Neural cell (in vitro differentiated cells): ENCODE results near the gene STARD5. TPM values are rescaled to one million over a fixed set of nuclear protein-coding genes. Genes with fewer than 3 reads are reported as not detected.

Experiments
- H2AFZ ChIP-seq: fragments of 200-600, 300-800 bp; sonication (generic), shearing (Covaris generic); 2 replicates; pipeline ENCODE4 v1.6.0; 2014; ENCODE audit warnings: low read depth, mild to moderate bottlenecking, antibody characterized with exemption, low read length, moderate library complexity
- H3F3A ChIP-seq: fragments of 200-600 bp; shearing (Covaris generic); 2 replicates; pipeline ENCODE4 v1.6.1; 2016; ENCODE audit warnings: mild to moderate bottlenecking, moderate library complexity, mixed read lengths, antibody characterized with exemption, low read length; ENCODE audit not compliant: insufficient read depth, poor library complexity, severe bottlenecking
- H3K27ac ChIP-seq: fragments of 200-600, 300-800 bp; sonication (generic), shearing (Covaris generic); 2 replicates; pipeline ENCODE4 v1.5.1; 2014; ENCODE audit warnings: mild to moderate bottlenecking, low read length, moderate library complexity
- H3K27me3 ChIP-seq: fragments of 300-800, 200-600 bp; sonication (generic), shearing (Covaris generic); 2 replicates; pipeline ENCODE4 v1.6.0; 2014; ENCODE audit warnings: mild to moderate bottlenecking, low read depth, low read length, moderate library complexity; ENCODE audit not compliant: insufficient read depth
- H3K36me3 ChIP-seq: fragments of 300-800, 200-600 bp; sonication (generic), shearing (Covaris generic); 2 replicates; pipeline ENCODE4 v1.5.1; 2014; ENCODE audit warnings: mild to moderate bottlenecking, antibody characterized with exemption, low read length, moderate library complexity; ENCODE audit not compliant: insufficient read depth
- H3K4me2 ChIP-seq: fragments of 300-800, 200-600 bp; sonication (generic), shearing (Covaris generic); 2 replicates; pipeline ENCODE4 v1.6.0; 2014; ENCODE audit warnings: mild to moderate bottlenecking, low read length
- H3K4me3 ChIP-seq: fragments of 300-800, 200-600 bp; sonication (generic), shearing (Covaris generic); 2 replicates; pipeline ENCODE4 v1.5.1; 2014; ENCODE audit warnings: mild to moderate bottlenecking, low read length, moderate library complexity
- H3K79me2 ChIP-seq: fragments of 200-600 bp; shearing (Covaris generic); replicated peaks from 2 replicates; pipeline ENCODE4 v1.6.0; 2014; ENCODE audit warnings: mild to moderate bottlenecking, low read length, moderate library complexity; ENCODE audit not compliant: insufficient read depth
- H3K9ac ChIP-seq: fragments of 300-800, 200-600 bp; sonication (generic), shearing (Covaris generic); 2 replicates; pipeline ENCODE4 v1.6.1; 2016; ENCODE audit warnings: mild to moderate bottlenecking, low read length, mixed read lengths
- H3K9me2 ChIP-seq: fragments of 200-600 bp; shearing (Covaris generic); 2 replicates; pipeline ENCODE4 v1.6.1; 2016; ENCODE audit warnings: mild to moderate bottlenecking, low read length, mixed read lengths; ENCODE audit not compliant: insufficient read depth
- H3K9me3 ChIP-seq: fragments of 200-600, 300-800 bp; sonication (generic), shearing (Covaris generic); 2 replicates; pipeline ENCODE4 v1.6.1; 2016; ENCODE audit warnings: mild to moderate bottlenecking, mixed run types, low read length, moderate library complexity, mixed read lengths
- H4K20me1 ChIP-seq: fragments of 200-600 bp; shearing (Covaris generic); 2 replicates; pipeline ENCODE4 v1.6.1; 2016; ENCODE audit warnings: mild to moderate bottlenecking, mixed run types; ENCODE audit not compliant: insufficient read depth
- EP300 ChIP-seq: fragments of 450-650 bp; conservative IDR thresholded peaks from 2 replicates; pipeline ENCODE4 v1.6.1; 2014; ENCODE audit warnings: antibody characterized with exemption, mild to moderate bottlenecking, moderate library complexity; ENCODE audit not compliant: poor library complexity, severe bottlenecking
- EZH2 ChIP-seq: fragments of 200-600, 300-800 bp; shearing (Covaris generic), sonication (generic); IDR thresholded peaks from 2 replicates; pipeline ENCODE4 v1.6.1; 2014; ENCODE audit warnings: antibody characterized with exemption, low read length, borderline replicate concordance, mild to moderate bottlenecking; ENCODE audit not compliant: insufficient read depth, poor library complexity, severe bottlenecking
- MXI1 ChIP-seq: fragments of 450-650 bp; conservative IDR thresholded peaks from 2 replicates; pipeline ENCODE4 v1.6.1; 2014; ENCODE audit warnings: antibody characterized with exemption, mild to moderate bottlenecking; ENCODE audit not compliant: poor library complexity, severe bottlenecking
- POLR2AphosphoS5 ChIP-seq: IDR thresholded peaks from 2 replicates; pipeline ENCODE4 v1.6.1; 2012
- RAD21 ChIP-seq: fragments of 450-650 bp; conservative IDR thresholded peaks from 2 replicates; pipeline ENCODE4 v1.6.1; 2014; ENCODE audit warnings: antibody characterized with exemption, mild to moderate bottlenecking, moderate library complexity
- SMC3 ChIP-seq: fragments of 450-650 bp; conservative IDR thresholded peaks from 2 replicates; pipeline ENCODE4 v1.6.1; 2014; ENCODE audit warnings: antibody characterized with exemption, mild to moderate bottlenecking, moderate library complexity; ENCODE audit not compliant: poor library complexity
- TAF1 ChIP-seq: IDR thresholded peaks from 2 replicates; pipeline ENCODE4 v1.6.1; 2012; ENCODE audit warnings: low read depth
- polyA plus RNA-seq: library from polyadenylated mRNA; depleted of rRNA; stranded (reverse); fragments of >200 nt; gene quantifications from 2 replicates; pipeline ENCODE4 v1.2.3, GENCODE V29; 2014
- TF ChIP-seq, protein P1 (sequence below): IDR thresholded peaks from 2 replicates; pipeline ENCODE4 v1.6.1; 2012; ENCODE audit warnings: borderline replicate concordance
- TF ChIP-seq, protein P2 (sequence below): fragments of 450-650 bp; IDR thresholded peaks from 2 replicates; pipeline ENCODE4 v1.5.1; 2014; ENCODE audit warnings: antibody characterized with exemption, mild to moderate bottlenecking, moderate library complexity; ENCODE audit not compliant: poor library complexity, severe bottlenecking

Gene STARD5
- polyA plus RNA-seq, 1 donor from 2014 or later, result 0.76 TPM

DNA sequence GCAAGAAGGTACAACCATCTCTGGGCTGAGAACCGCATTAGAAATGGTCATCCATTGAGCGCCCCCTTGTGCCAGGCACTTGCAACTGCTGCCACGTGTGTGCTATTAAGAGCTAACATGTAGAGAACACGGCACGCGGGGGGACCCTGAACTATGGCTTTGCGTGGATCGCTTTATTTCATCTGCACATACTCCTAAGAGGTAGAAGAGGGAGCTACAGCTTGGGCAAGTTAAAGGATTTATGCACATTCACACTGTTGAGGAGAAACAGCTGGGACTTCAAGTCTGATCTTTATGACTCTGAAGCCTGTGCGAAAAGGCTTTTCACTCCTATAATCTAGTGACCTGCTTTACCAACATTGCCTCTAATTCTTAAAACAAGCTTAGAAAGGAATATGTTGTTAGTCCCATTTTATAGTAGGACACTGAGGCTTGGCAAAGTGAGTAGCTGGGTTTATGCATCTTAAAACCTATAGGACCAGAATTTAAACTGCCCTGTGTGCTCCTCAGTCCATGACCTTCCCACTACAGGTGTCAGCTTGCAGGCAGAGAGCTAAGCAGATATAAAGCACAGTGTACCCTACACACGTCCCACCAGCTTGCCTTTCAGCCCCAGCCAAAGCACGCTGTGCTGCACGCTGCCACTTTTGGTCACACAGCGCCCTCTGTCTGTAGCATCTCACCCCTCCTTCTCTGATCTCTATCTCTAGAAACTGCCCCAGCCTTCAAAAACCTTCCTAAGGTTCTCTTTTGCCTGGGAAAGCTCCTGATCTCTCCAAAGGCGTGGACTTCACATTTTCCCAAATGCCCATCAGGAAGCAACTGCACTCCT lies 57.8 kb downstream of the STARD5 start:
- Histone ChIP-seq H3K36me3 (no peaks in the 10 kb centered on the region), H3K9me3 (no peaks in the 10 kb centered on the region), H3K4me2 (no peak overlapping the region), H3K9me2 (no peaks in the 10 kb centered on the region), H3K4me3 (no peak overlapping the region), H3K79me2 (no peaks in the 10 kb centered on the region), H3K9ac (no peak overlapping the region), H4K20me1 (no peaks in the 10 kb centered on the region), H3F3A (no peaks in the 10 kb centered on the region), H3K27me3 (peaks cover 10% of the 10 kb centered on the region), H3K27ac (no peak overlapping the region), H2AFZ (no peak overlapping the region)
- TF ChIP-seq, protein P1, sequence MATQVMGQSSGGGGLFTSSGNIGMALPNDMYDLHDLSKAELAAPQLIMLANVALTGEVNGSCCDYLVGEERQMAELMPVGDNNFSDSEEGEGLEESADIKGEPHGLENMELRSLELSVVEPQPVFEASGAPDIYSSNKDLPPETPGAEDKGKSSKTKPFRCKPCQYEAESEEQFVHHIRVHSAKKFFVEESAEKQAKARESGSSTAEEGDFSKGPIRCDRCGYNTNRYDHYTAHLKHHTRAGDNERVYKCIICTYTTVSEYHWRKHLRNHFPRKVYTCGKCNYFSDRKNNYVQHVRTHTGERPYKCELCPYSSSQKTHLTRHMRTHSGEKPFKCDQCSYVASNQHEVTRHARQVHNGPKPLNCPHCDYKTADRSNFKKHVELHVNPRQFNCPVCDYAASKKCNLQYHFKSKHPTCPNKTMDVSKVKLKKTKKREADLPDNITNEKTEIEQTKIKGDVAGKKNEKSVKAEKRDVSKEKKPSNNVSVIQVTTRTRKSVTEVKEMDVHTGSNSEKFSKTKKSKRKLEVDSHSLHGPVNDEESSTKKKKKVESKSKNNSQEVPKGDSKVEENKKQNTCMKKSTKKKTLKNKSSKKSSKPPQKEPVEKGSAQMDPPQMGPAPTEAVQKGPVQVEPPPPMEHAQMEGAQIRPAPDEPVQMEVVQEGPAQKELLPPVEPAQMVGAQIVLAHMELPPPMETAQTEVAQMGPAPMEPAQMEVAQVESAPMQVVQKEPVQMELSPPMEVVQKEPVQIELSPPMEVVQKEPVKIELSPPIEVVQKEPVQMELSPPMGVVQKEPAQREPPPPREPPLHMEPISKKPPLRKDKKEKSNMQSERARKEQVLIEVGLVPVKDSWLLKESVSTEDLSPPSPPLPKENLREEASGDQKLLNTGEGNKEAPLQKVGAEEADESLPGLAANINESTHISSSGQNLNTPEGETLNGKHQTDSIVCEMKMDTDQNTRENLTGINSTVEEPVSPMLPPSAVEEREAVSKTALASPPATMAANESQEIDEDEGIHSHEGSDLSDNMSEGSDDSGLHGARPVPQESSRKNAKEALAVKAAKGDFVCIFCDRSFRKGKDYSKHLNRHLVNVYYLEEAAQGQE, result no peak
- TF ChIP-seq TAF1, result no peak
- TF ChIP-seq, protein P2, sequence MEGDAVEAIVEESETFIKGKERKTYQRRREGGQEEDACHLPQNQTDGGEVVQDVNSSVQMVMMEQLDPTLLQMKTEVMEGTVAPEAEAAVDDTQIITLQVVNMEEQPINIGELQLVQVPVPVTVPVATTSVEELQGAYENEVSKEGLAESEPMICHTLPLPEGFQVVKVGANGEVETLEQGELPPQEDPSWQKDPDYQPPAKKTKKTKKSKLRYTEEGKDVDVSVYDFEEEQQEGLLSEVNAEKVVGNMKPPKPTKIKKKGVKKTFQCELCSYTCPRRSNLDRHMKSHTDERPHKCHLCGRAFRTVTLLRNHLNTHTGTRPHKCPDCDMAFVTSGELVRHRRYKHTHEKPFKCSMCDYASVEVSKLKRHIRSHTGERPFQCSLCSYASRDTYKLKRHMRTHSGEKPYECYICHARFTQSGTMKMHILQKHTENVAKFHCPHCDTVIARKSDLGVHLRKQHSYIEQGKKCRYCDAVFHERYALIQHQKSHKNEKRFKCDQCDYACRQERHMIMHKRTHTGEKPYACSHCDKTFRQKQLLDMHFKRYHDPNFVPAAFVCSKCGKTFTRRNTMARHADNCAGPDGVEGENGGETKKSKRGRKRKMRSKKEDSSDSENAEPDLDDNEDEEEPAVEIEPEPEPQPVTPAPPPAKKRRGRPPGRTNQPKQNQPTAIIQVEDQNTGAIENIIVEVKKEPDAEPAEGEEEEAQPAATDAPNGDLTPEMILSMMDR, result peak; percentile 78
- TF ChIP-seq POLR2AphosphoS5, result no peak
- TF ChIP-seq EZH2, result no peak
- TF ChIP-seq MXI1, result peak; percentile 34
- peak; percentile 83 for TF ChIP-seq RAD21
- no peak for TF ChIP-seq EP300
- TF ChIP-seq SMC3, result peak; percentile 80

DNA sequence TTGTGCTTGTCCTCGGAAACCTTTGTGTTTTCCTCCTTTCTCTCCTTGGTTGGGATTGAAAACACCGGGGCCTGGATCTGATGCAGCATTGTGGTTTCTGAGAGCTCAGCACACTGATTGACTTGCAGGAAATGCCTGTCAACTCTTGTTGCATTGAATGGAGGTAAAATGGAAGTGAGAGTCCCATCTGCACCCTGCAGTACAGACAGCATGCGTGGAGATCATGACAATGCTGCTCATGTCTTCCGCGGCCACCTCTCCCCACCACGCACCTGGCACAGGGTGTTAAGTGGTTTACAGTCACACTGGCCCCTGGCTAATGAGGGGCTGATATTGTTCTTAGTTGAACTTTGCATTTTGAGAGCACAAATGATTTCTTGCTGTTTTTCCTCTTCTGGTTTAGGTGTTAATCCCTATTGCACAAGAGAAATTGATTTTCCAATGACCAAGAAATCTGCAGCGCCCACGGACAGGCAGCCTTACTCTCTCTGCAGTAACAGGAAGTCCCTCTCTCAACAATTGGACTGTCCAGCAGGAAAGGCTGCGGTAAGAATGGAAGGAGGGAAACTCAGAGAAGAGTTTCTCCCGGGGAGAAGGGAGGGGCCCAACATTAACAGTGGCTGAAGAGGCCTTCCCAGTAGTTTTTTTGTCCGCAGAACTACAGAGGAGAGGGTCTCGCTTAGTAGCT lies 58.5 kb downstream of the STARD5 start:
- H3F3A ChIP-seq, result no peaks in the 10 kb centered on the region
- peaks cover 10% of the 10 kb centered on the region for H3K27me3 ChIP-seq
- H3K79me2 ChIP-seq, result no peaks in the 10 kb centered on the region
- no peak overlapping the region for H3K27ac ChIP-seq
- no peak overlapping the region for H3K4me3 ChIP-seq
- H3K9ac ChIP-seq, result no peak overlapping the region
- no peaks in the 10 kb centered on the region for H3K9me3 ChIP-seq
- H4K20me1 ChIP-seq, result no peaks in the 10 kb centered on the region
- no peak overlapping the region for H2AFZ ChIP-seq
- H3K36me3 ChIP-seq, result no peaks in the 10 kb centered on the region
- no peak for TF ChIP-seq TAF1
- TF ChIP-seq MXI1, result no peak
- TF ChIP-seq RAD21, result no peak
- TF ChIP-seq, protein P1, result no peak
- H3K9me2 ChIP-seq, result no peaks in the 10 kb centered on the region
- no peak overlapping the region for H3K4me2 ChIP-seq
